CD14-positive monocyte (primary cell): Measurements from ENCODE around the gene PRR13. TPM values are rescaled to one million over a fixed set of nuclear protein-coding genes. Genes with fewer than 3 reads are reported as not detected.
"Not testable (repeated sequence)": the region's sequence is repeated elsewhere in the genome, so short reads cannot be mapped to it uniquely, and the experiment has no call there.

Source experiments
- DNase-seq, 3 donors: peaks; one replicate each; pipeline ENCODE4 v3.0.0-alpha.2; 2011 to 2022
- H2AFZ ChIP-seq: 2 replicates; pipeline ENCODE4 v1.6.0; 2012; ENCODE audit warnings: mild to moderate bottlenecking, low read depth, low read length, inconsistent platforms; ENCODE audit not compliant: insufficient read depth, poor library complexity, severe bottlenecking
- H3K27ac ChIP-seq, 2 donors: 1 replicate in 1 of 2; 2 replicates in 1 of 2; pipeline ENCODE4 v1.5.1; 2012 to 2013; ENCODE audit warnings: low read length in 2 of 2, control low read depth in 1 of 2, inconsistent platforms in 1 of 2, low read depth in 1 of 2, mild to moderate bottlenecking in 1 of 2
- H3K27me3 ChIP-seq, 2 donors: one replicate each; pipeline versions ENCODE4 v1.6.0 to v1.6.1; 2011 to 2013; ENCODE audit warnings: low read length in 2 of 2; ENCODE audit not compliant: control insufficient read depth in 2 of 2, insufficient read depth in 2 of 2
- H3K36me3 ChIP-seq, 2 donors: replicated peaks in 1 of 2; 1 replicate in 1 of 2; 2 replicates in 1 of 2; pipeline versions ENCODE4 v1.5.1 to v1.6.1; 2012 to 2013; ENCODE audit warnings: low read length in 2 of 2, control low read depth in 1 of 2, inconsistent platforms in 1 of 2, mild to moderate bottlenecking in 1 of 2; ENCODE audit not compliant: insufficient read depth in 2 of 2, control insufficient read depth in 1 of 2
- H3K4me1 ChIP-seq, 2 donors: 1 replicate in 1 of 2; 2 replicates in 1 of 2; pipeline versions ENCODE4 v1.5.1 to v1.6.1; 2012 to 2013; ENCODE audit warnings: low read length in 2 of 2, control low read depth in 1 of 2, inconsistent platforms in 1 of 2, mild to moderate bottlenecking in 1 of 2, moderate library complexity in 1 of 2; ENCODE audit not compliant: insufficient read depth in 2 of 2, control insufficient read depth in 1 of 2
- H3K4me2 ChIP-seq: replicated peaks from 2 replicates; pipeline ENCODE3; 2012; ENCODE audit warnings: low read length, moderate library complexity, mild to moderate bottlenecking; ENCODE audit not compliant: poor library complexity, severe bottlenecking; ENCODE audit errors: extremely low read depth
- H3K4me3 ChIP-seq, 3 experiments: fragments of 200-600 bp in 1 of 3; sonication (generic) in 1 of 3; replicated peaks in 1 of 3; 1 replicate in 2 of 3; 2 replicates in 1 of 3; pipeline ENCODE4 v1.5.1; 2011 to 2013; ENCODE audit warnings: low read length in 3 of 3, mild to moderate bottlenecking in 3 of 3, control low read depth in 2 of 3, low read depth in 2 of 3, inconsistent platforms in 1 of 3, moderate library complexity in 1 of 3
- H3K79me2 ChIP-seq: 2 replicates; pipeline ENCODE4 v1.6.0; 2012; ENCODE audit warnings: mild to moderate bottlenecking, control low read depth, inconsistent platforms, low read length, moderate library complexity; ENCODE audit not compliant: insufficient read depth
- H3K9ac ChIP-seq: 2 replicates; pipeline ENCODE4 v1.6.0; 2017; ENCODE audit warnings: low read length, mild to moderate bottlenecking; ENCODE audit not compliant: insufficient read depth, poor library complexity, severe bottlenecking
- H3K9me3 ChIP-seq, 2 donors: replicated peaks in 1 of 2; 1 replicate in 1 of 2; 2 replicates in 1 of 2; pipeline versions ENCODE4 v1.5.1 to v1.6.1; 2012 to 2013; ENCODE audit warnings: low read length in 2 of 2, control low read depth in 1 of 2; ENCODE audit not compliant: control insufficient read depth in 1 of 2, insufficient read depth in 1 of 2
- H4K20me1 ChIP-seq: 2 replicates; pipeline ENCODE4 v1.6.0; 2012; ENCODE audit warnings: mild to moderate bottlenecking, low read length, control low read depth, moderate library complexity; ENCODE audit not compliant: insufficient read depth
- H3K27ac Mint-ChIP-seq, 7 donors: one replicate each; pipeline ENCODE4 v1.8.0; 2020; ENCODE audit warnings: mild to moderate bottlenecking in 7 of 7, mixed read lengths in 7 of 7, moderate library complexity in 6 of 7, inconsistent platforms in 2 of 7
- H3K27me3 Mint-ChIP-seq, 3 donors: one replicate each; pipeline ENCODE4 v1.8.0; 2021 to 2022; ENCODE audit warnings: low read depth in 3 of 3, mild to moderate bottlenecking in 3 of 3, mixed read lengths in 3 of 3, moderate library complexity in 3 of 3, inconsistent platforms in 1 of 3
- H3K36me3 Mint-ChIP-seq, 2 donors: one replicate each; pipeline ENCODE4 v1.8.0; 2020; ENCODE audit warnings: mixed read lengths in 2 of 2, inconsistent platforms in 1 of 2, mild to moderate bottlenecking in 1 of 2
- H3K4me1 Mint-ChIP-seq: one replicate; pipeline ENCODE4 v1.8.0; 2020; ENCODE audit warnings: mild to moderate bottlenecking, mixed read lengths
- H3K4me3 Mint-ChIP-seq, 2 donors: one replicate each; pipeline ENCODE4 v1.8.0; 2020; ENCODE audit warnings: mild to moderate bottlenecking in 2 of 2, mixed read lengths in 2 of 2, moderate library complexity in 1 of 2
- H3K9me3 Mint-ChIP-seq, 7 donors: one replicate each; pipeline ENCODE4 v1.8.0; 2020 to 2022; ENCODE audit warnings: mixed read lengths in 7 of 7, mild to moderate bottlenecking in 6 of 7, moderate library complexity in 6 of 7, inconsistent platforms in 2 of 7
- WGBS: methylation state at CpG from one replicate; pipeline ENCODE4 v1.1.5; 2013; ENCODE audit warnings: missing lambda C conversion rate; ENCODE audit not compliant: insufficient coverage; 5-methylcytosine and 5-hydroxymethylcytosine counted together
- intact Hi-C, 2 donors: fragments of 100-400 bp; cut with micrococcal nuclease; formaldehyde crosslinking; loops; one replicate each; pipeline versions ENCODE4 v1.15.0 to v1.15.1; 2023
- polyA plus RNA-seq, 3 donors: library from polyadenylated mRNA; depleted of rRNA in 1 of 3; unstranded in 2 of 3; stranded (reverse) in 1 of 3; fragments of 300-500 nt in 2 of 3; fragments of >200 nt in 1 of 3; fragmentation: Illumina TruSeq in 2 of 3; gene quantifications; 1 replicate in 2 of 3; 2 replicates in 1 of 3; pipeline ENCODE4 v1.2.3, GENCODE V29; 2012 to 2021
- TF ChIP-seq, protein P1 (sequence below): fragments of 200-600 bp; IDR thresholded peaks from one replicate; pipeline ENCODE4 v1.8.0; 2022; ENCODE audit warnings: antibody characterized with exemption, mild to moderate bottlenecking

The PRR13 gene
- polyA plus RNA-seq, 3 donors: 172 to 670 (median 591) TPM

DNA sequence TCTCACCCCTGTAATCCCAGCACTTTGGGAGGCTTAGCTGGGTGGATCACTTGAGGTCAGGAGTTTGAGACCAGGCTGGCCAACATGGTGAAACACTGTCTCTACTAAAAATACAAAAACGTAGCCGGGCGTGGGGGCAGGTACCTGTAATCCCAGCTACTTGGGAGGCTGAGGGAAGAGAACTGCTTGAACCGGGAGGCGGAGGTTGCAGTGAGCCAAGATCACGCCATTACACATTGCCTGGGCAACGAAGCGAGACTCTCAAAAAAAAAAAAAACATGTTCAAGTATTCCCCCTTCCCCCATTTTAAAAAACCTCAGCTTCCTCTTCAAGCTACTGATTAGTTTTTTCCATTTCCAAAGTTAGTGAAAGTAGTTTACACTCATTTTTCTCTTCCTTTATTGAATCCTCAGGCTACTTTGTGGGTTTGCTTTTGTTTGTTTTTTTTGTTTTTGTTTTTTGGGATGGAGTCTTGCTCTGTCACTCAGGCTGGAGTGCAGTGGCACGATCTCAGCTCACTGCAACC lies 24.2 kb upstream of the PRR13 start:
- Histone ChIP-seq H3K4me3 (peak overlapping the region in 1 of 3 experiments; percentile 11), H3K4me2 (peak overlapping the region; percentile 42), H3K27ac (peak overlapping the region; percentile 41 to 45), H3K4me1 (peaks cover 21 to 25% of the 10 kb centered on the region in 2 donors), H3K36me3 (peaks cover 15 to 20% of the 10 kb centered on the region in 2 donors), H4K20me1 (peaks cover 23% of the 10 kb centered on the region)
- H3K4me3 Mint-ChIP-seq: peak overlapping the region; percentile 48 to 86
- H3K79me2 ChIP-seq, H3K9me3 Mint-ChIP-seq, H3K9me3 ChIP-seq, intact Hi-C loops, H3K27me3 Mint-ChIP-seq, H2AFZ ChIP-seq, H3K27me3 ChIP-seq, H3K9ac ChIP-seq: not testable (repeated sequence)
- H3K36me3 Mint-ChIP-seq: peaks cover 18 to 24% of the 10 kb centered on the region in 2 donors
- H3K4me1 Mint-ChIP-seq: peaks cover 50% of the 10 kb centered on the region
- WGBS: 50% methylated on average over 2 of the region's 9 CpGs
- peak overlapping the region; percentile 84 to 95 (median 86) for H3K27ac Mint-ChIP-seq
- DNase-seq: peak; percentile 41 to 60 (median 56)

DNA sequence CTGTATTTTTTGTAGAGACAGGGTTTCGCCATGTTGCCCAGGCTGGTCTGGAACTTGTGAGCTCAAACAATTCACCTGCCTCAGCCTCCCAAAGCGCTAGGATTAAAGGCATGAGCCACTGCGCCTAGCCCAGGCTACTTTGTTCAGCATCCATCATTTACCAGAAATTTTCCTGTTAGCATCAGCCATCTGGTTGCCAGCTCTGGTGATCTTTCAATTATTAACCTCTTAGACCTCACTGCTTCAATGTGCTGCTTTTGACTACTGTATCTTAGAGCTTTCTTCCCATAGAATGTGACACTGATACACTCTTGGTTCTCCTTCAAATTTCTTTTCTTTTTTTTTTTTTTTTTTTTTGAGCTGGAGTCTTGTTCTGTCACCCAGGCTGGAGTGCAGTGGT lies 23.3 kb upstream of the PRR13 start:
- Mint-ChIP-seq H3K9me3 (no peaks in the 10 kb centered on the region), H3K27ac (peak overlapping the region in 6 of 7 donors; percentile 75 to 95 (median 86)), H3K27me3 (peaks cover 0 to 3% (median 1%) of the 10 kb centered on the region in 3 donors), H3K4me1 (peaks cover 43% of the 10 kb centered on the region), H3K36me3 (peaks cover 10 to 16% of the 10 kb centered on the region in 2 donors), H3K4me3 (no peak overlapping the region)
- no peak overlapping the region for H2AFZ ChIP-seq
- intact Hi-C loops: no loop called here
- no peaks in the 10 kb centered on the region for H3K9me3 ChIP-seq
- H3K36me3 ChIP-seq: peaks cover 9 to 11% of the 10 kb centered on the region in 2 donors
- TF ChIP-seq, protein P1, sequence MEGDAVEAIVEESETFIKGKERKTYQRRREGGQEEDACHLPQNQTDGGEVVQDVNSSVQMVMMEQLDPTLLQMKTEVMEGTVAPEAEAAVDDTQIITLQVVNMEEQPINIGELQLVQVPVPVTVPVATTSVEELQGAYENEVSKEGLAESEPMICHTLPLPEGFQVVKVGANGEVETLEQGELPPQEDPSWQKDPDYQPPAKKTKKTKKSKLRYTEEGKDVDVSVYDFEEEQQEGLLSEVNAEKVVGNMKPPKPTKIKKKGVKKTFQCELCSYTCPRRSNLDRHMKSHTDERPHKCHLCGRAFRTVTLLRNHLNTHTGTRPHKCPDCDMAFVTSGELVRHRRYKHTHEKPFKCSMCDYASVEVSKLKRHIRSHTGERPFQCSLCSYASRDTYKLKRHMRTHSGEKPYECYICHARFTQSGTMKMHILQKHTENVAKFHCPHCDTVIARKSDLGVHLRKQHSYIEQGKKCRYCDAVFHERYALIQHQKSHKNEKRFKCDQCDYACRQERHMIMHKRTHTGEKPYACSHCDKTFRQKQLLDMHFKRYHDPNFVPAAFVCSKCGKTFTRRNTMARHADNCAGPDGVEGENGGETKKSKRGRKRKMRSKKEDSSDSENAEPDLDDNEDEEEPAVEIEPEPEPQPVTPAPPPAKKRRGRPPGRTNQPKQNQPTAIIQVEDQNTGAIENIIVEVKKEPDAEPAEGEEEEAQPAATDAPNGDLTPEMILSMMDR: no peak
- H4K20me1 ChIP-seq: peaks cover 15% of the 10 kb centered on the region
- no peaks in the 10 kb centered on the region for H3K27me3 ChIP-seq
- H3K27ac ChIP-seq: peak overlapping the region in 1 of 2 donors; percentile 19
- H3K4me2 ChIP-seq: no peak overlapping the region
- peaks cover 21 to 25% of the 10 kb centered on the region in 2 donors for H3K4me1 ChIP-seq
- WGBS: 100% methylated on average over 3 of the region's 3 CpGs
- DNase-seq: no peak
- H3K4me3 ChIP-seq: no peak overlapping the region
- no peaks in the 10 kb centered on the region for H3K79me2 ChIP-seq
- no peak overlapping the region for H3K9ac ChIP-seq
